OCI-LY3 (cell line): ENCODE measurements around the gene DDX25.

Experiments
- CTCF ChIP-seq: fragments of 200-600, 300-600 bp; sonication (generic); IDR thresholded peaks from 2 replicates; pipeline ENCODE4 v1.5.1; 2014; ENCODE audit warnings: antibody characterized with exemption, low read length, low read depth
- EZH2phosphoT487 ChIP-seq: fragments of 200-600 bp; shearing (Covaris generic); IDR thresholded peaks from 2 replicates; pipeline ENCODE4 v1.6.1; 2018; ENCODE audit warnings: antibody characterized with exemption, mixed run types, low read depth

DNA sequence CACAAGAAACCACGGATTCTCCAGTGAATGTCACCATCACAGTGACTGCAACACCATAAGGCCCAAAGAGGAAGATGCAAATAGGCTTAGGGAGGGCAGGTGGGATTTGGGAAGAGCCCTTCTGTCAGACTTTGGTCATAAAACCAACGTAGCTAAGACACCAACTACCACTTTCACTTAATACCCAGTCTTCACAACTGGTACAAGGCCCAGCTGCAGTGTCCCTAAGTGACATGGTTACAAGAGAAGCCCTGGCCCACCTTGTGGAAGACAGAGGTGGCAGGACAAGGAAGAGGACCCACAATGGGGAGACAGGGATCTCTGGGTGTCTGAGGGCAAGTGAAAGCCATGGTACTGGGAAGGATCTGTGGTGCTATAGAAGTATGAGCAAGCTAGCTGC, 51.5 kb downstream of the DDX25 start:
- TF ChIP-seq CTCF (no peak), EZH2phosphoT487 (no peak)
